K562 treated with DMSO at 1 percent for 12 hours (cell line): ENCODE data around the gene SH3BP2. TPM values are rescaled to one million over a fixed set of nuclear protein-coding genes. Genes with fewer than 3 reads are reported as not detected.

Experiments
- total RNA-seq: library from RNA; unstranded; fragments of 300-600 nt; gene quantifications from 2 replicates; pipeline ENCODE4 v1.2.3, GENCODE V29; 2022; ENCODE audit not compliant: insufficient read depth

SH3BP2 gene
- 5.2 and 20.5 TPM in 2 replicates for total RNA-seq

GRCh38 chr4:2792711-2793585 is at the start of gene SH3BP2:
Gene SH3BP2, plus strand, starts transcription at chr4:2793085. Its CDS starts 27,533 bp downstream, at chr4:2820618.

GRCh38 chr4:2755821-2756690 is 36.8 kb upstream of the SH3BP2 start, which contains the start of gene TNIP2:
Gene TNIP2, minus strand, starts transcription at chr4:2756336. Its CDS starts 47 bp downstream, at chr4:2756289.

GRCh38 chr4:2843263-2843940 is 50.5 kb downstream of the SH3BP2 start, which contains the start of gene ADD1:
Gene ADD1, plus strand, starts transcription at chr4:2843844. Its CDS starts 32,072 bp downstream, at chr4:2875916.

Other genes with a start within 250 kb of the SH3BP2 start
- 36.2 and 40.4 TPM in 2 replicates for gene TNIP2, start 36.7 kb upstream of the SH3BP2 start, total RNA-seq
- gene ADD1, start 50.8 kb downstream of the SH3BP2 start, total RNA-seq: 106 and 146 TPM in 2 replicates
- 21.9 and 33.0 TPM in 2 replicates for gene NOP14, start 170.3 kb downstream of the SH3BP2 start, total RNA-seq
- 1.8 and 4.8 TPM in 2 replicates for gene GRK4, start 170.5 kb downstream of the SH3BP2 start, total RNA-seq